ENCODE data around the gene CAV3. TPM values are rescaled to one million over a fixed set of nuclear protein-coding genes. Genes with fewer than 3 reads are reported as not detected.

CAV3 gene
- total RNA-seq, 1 donor from 2014 or later, result not detected

GRCh38 chr3:8737301-8737700 is 3.7 kb downstream of the CAV3 start:
- DNase-seq (ENCODE audit: low spot score, unreplicated experiment), result no peak
- Mint-ChIP-seq H3K36me3 (ENCODE audit: insufficient read depth) (no peaks in the 10 kb centered on the region), H3K27ac (no peak overlapping the region), H3K9me3 (ENCODE audit: low read depth) (no peaks in the 10 kb centered on the region), H3K4me3 (ENCODE audit: low read depth) (no peak overlapping the region), H3K27me3 (peaks cover 4% of the 10 kb centered on the region), H3K4me1 (ENCODE audit: low read depth) (peaks cover 11% of the 10 kb centered on the region)
- no peak for TF ChIP-seq CTCF (IDR thresholded peaks at IDR 0.05; ENCODE audit: unreplicated experiment)

- H3K27ac Mint-ChIP-seq, result no peak overlapping the region
- peaks cover 10% of the 10 kb centered on the region for H3K4me1 Mint-ChIP-seq (ENCODE audit: low read depth)
- H3K27me3 Mint-ChIP-seq, result peaks cover 4% of the 10 kb centered on the region
- H3K4me3 Mint-ChIP-seq (ENCODE audit: low read depth), result no peak overlapping the region
- no peak for DNase-seq (ENCODE audit: low spot score, unreplicated experiment)
- H3K9me3 Mint-ChIP-seq (ENCODE audit: low read depth), result no peaks in the 10 kb centered on the region
- no peak for TF ChIP-seq CTCF (IDR thresholded peaks at IDR 0.05; ENCODE audit: unreplicated experiment)
- H3K36me3 Mint-ChIP-seq (ENCODE audit: insufficient read depth), result no peaks in the 10 kb centered on the region
Observed at GRCh38 chr3:8737823-8738222, 4.2 kb downstream of the CAV3 start.

GRCh38 chr3:8738639-8739038 is 5.0 kb downstream of the CAV3 start:
- H3K27me3 Mint-ChIP-seq, result peaks cover 4% of the 10 kb centered on the region
- H3K4me1 Mint-ChIP-seq (ENCODE audit: low read depth), result peaks cover 10% of the 10 kb centered on the region
- H3K4me3 Mint-ChIP-seq (ENCODE audit: low read depth), result no peak overlapping the region
- H3K36me3 Mint-ChIP-seq (ENCODE audit: insufficient read depth), result no peaks in the 10 kb centered on the region
- H3K9me3 Mint-ChIP-seq (ENCODE audit: low read depth), result no peaks in the 10 kb centered on the region
- TF ChIP-seq CTCF (IDR thresholded peaks at IDR 0.05; ENCODE audit: unreplicated experiment), result no peak
- no peak overlapping the region for H3K27ac Mint-ChIP-seq
- no peak for DNase-seq (ENCODE audit: low spot score, unreplicated experiment)

- Mint-ChIP-seq H3K4me1 (ENCODE audit: low read depth) (peaks cover 10% of the 10 kb centered on the region), H3K4me3 (ENCODE audit: low read depth) (no peak overlapping the region), H3K27me3 (peaks cover 4% of the 10 kb centered on the region), H3K27ac (no peak overlapping the region), H3K36me3 (ENCODE audit: insufficient read depth) (no peaks in the 10 kb centered on the region), H3K9me3 (ENCODE audit: low read depth) (no peaks in the 10 kb centered on the region)
- no peak for DNase-seq (ENCODE audit: low spot score, unreplicated experiment)
- no peak for TF ChIP-seq CTCF (IDR thresholded peaks at IDR 0.05; ENCODE audit: unreplicated experiment)
Observed at GRCh38 chr3:8739757-8740504, 6.3 kb downstream of the CAV3 start.

GRCh38 chr3:8741581-8742261 is 8.1 kb downstream of the CAV3 start:
- Mint-ChIP-seq H3K27me3 (peaks cover 3% of the 10 kb centered on the region), H3K9me3 (ENCODE audit: low read depth) (no peaks in the 10 kb centered on the region), H3K4me3 (ENCODE audit: low read depth) (no peak overlapping the region), H3K27ac (peak overlapping the region; percentile 74), H3K4me1 (ENCODE audit: low read depth) (peaks cover 10% of the 10 kb centered on the region), H3K36me3 (ENCODE audit: insufficient read depth) (no peaks in the 10 kb centered on the region)
- TF ChIP-seq CTCF (IDR thresholded peaks at IDR 0.05; ENCODE audit: unreplicated experiment), result no peak
- DNase-seq (ENCODE audit: low spot score, unreplicated experiment), result no peak
